Muscle layer of colon (tissue), 2 donors: ENCODE data around the gene ENTREP1.

Experiments
- H3K27ac ChIP-seq: one replicate; pipeline ENCODE4 v1.7.0; 2013; ENCODE audit warnings: low read depth, mild to moderate bottlenecking, low read length, moderate library complexity
- H3K27me3 ChIP-seq, 2 donors: one replicate each; pipeline ENCODE4 v1.7.0; 2013; ENCODE audit warnings: low read length in 2 of 2, mild to moderate bottlenecking in 2 of 2; ENCODE audit not compliant: insufficient read depth in 2 of 2, control insufficient read depth in 1 of 2
- H3K36me3 ChIP-seq: one replicate; pipeline ENCODE4 v1.7.0; 2013; ENCODE audit warnings: mild to moderate bottlenecking, low read length; ENCODE audit not compliant: insufficient read depth
- H3K4me1 ChIP-seq: one replicate; pipeline ENCODE4 v1.7.0; 2013; ENCODE audit warnings: mild to moderate bottlenecking, low read length; ENCODE audit not compliant: insufficient read depth
- H3K4me3 ChIP-seq, 2 donors: one replicate each; pipeline ENCODE4 v1.7.0; 2013; ENCODE audit warnings: low read length in 2 of 2, low read depth in 1 of 2, mild to moderate bottlenecking in 1 of 2, moderate library complexity in 1 of 2
- H3K9ac ChIP-seq: one replicate; pipeline ENCODE4 v1.7.0; 2013; ENCODE audit warnings: low read length
- H3K9me3 ChIP-seq: one replicate; pipeline ENCODE4 v1.7.0; 2013; ENCODE audit warnings: mild to moderate bottlenecking, low read length
- donor health status: abdominal sarcoma.
- donor health status: Adenocarcinoma of cecum.

ENTREP1 gene

GRCh38 chr9:69324549-69325401, at the start of gene ENTREP1:
TSS of gene ENTREP1 (plus strand) at chr9:69325215. CDS start at chr9:69325310, 95 bp downstream.
- Histone ChIP-seq H3K27me3 (no peaks in the 10 kb centered on the region), H3K4me1 (no peaks in the 10 kb centered on the region), H3K4me3 (peak within 1 kb of the TSS; percentile 68 to 80), H3K9ac (no peak within 1 kb of the TSS), H3K27ac (peak within 1 kb of the TSS; percentile 88), H3K9me3 (no peaks in the 10 kb centered on the region), H3K36me3 (no peaks in the 10 kb centered on the region)

- Histone ChIP-seq H3K27ac (no peak overlapping the region), H3K9me3 (no peaks in the 10 kb centered on the region), H3K9ac (no peak overlapping the region), H3K27me3 (no peaks in the 10 kb centered on the region), H3K4me3 (no peak overlapping the region), H3K36me3 (no peaks in the 10 kb centered on the region), H3K4me1 (no peaks in the 10 kb centered on the region)
Observed at GRCh38 chr9:69276775-69277174, 48.2 kb upstream of the ENTREP1 start.

GRCh38 chr9:69279084-69279731, 45.8 kb upstream of the ENTREP1 start:
- Histone ChIP-seq H3K4me1 (no peaks in the 10 kb centered on the region), H3K9ac (no peak overlapping the region), H3K27ac (no peak overlapping the region), H3K9me3 (no peaks in the 10 kb centered on the region), H3K27me3 (no peaks in the 10 kb centered on the region), H3K36me3 (no peaks in the 10 kb centered on the region), H3K4me3 (no peak overlapping the region)

- no peak overlapping the region for H3K9ac ChIP-seq
- H3K4me1 ChIP-seq = no peaks in the 10 kb centered on the region
- no peaks in the 10 kb centered on the region for H3K36me3 ChIP-seq
- no peak overlapping the region for H3K4me3 ChIP-seq
- H3K9me3 ChIP-seq = no peaks in the 10 kb centered on the region
- H3K27ac ChIP-seq = no peak overlapping the region
- no peaks in the 10 kb centered on the region for H3K27me3 ChIP-seq
Observed at GRCh38 chr9:69279733-69280132, 45.3 kb upstream of the ENTREP1 start.

- H3K27ac ChIP-seq = no peak overlapping the region
- no peaks in the 10 kb centered on the region for H3K9me3 ChIP-seq
- H3K27me3 ChIP-seq = no peaks in the 10 kb centered on the region
- H3K36me3 ChIP-seq = no peaks in the 10 kb centered on the region
- H3K4me1 ChIP-seq = no peaks in the 10 kb centered on the region
- no peak overlapping the region for H3K4me3 ChIP-seq
- H3K9ac ChIP-seq = no peak overlapping the region
Observed at GRCh38 chr9:69283003-69283402, 42.0 kb upstream of the ENTREP1 start.

- Histone ChIP-seq H3K36me3 (no peaks in the 10 kb centered on the region), H3K4me1 (peaks cover 5% of the 10 kb centered on the region), H3K27ac (no peak overlapping the region), H3K9me3 (no peaks in the 10 kb centered on the region), H3K27me3 (no peaks in the 10 kb centered on the region), H3K4me3 (no peak overlapping the region), H3K9ac (no peak overlapping the region)
Observed at GRCh38 chr9:69292078-69292477, 32.9 kb upstream of the ENTREP1 start.

- peaks cover 5% of the 10 kb centered on the region for H3K4me1 ChIP-seq
- no peaks in the 10 kb centered on the region for H3K9me3 ChIP-seq
Observed at GRCh38 chr9:69293156-69293555, 31.9 kb upstream of the ENTREP1 start.

GRCh38 chr9:69295872-69296552, 29.0 kb upstream of the ENTREP1 start:
- Histone ChIP-seq H3K27ac (no peak overlapping the region), H3K4me1 (peaks cover 5% of the 10 kb centered on the region), H3K9ac (no peak overlapping the region), H3K27me3 (no peaks in the 10 kb centered on the region), H3K4me3 (peak overlapping the region in 1 of 2 donors; percentile 30), H3K9me3 (no peaks in the 10 kb centered on the region), H3K36me3 (no peaks in the 10 kb centered on the region)

More at GRCh38 chr9:69293156-69293555, 31.9 kb upstream of the ENTREP1 start:
- Histone ChIP-seq H3K4me3 (no peak overlapping the region), H3K27ac (no peak overlapping the region), H3K36me3 (no peaks in the 10 kb centered on the region), H3K9ac (no peak overlapping the region), H3K27me3 (no peaks in the 10 kb centered on the region)

GRCh38 chr9:69297300-69297980, 27.6 kb upstream of the ENTREP1 start:
- H3K36me3 ChIP-seq = no peaks in the 10 kb centered on the region
- no peak overlapping the region for H3K4me3 ChIP-seq
- no peaks in the 10 kb centered on the region for H3K27me3 ChIP-seq
- no peak overlapping the region for H3K27ac ChIP-seq
- peaks cover 5% of the 10 kb centered on the region for H3K4me1 ChIP-seq
- H3K9ac ChIP-seq = no peak overlapping the region
- no peaks in the 10 kb centered on the region for H3K9me3 ChIP-seq

- Histone ChIP-seq H3K9ac (no peak overlapping the region), H3K27me3 (no peaks in the 10 kb centered on the region), H3K9me3 (no peaks in the 10 kb centered on the region), H3K27ac (no peak overlapping the region), H3K4me3 (no peak overlapping the region), H3K4me1 (peaks cover 5% of the 10 kb centered on the region), H3K36me3 (no peaks in the 10 kb centered on the region)
Observed at GRCh38 chr9:69299315-69299714, 25.7 kb upstream of the ENTREP1 start.

- Histone ChIP-seq H3K36me3 (no peaks in the 10 kb centered on the region), H3K27ac (no peak overlapping the region), H3K27me3 (no peaks in the 10 kb centered on the region), H3K4me3 (no peak overlapping the region), H3K4me1 (peaks cover 5% of the 10 kb centered on the region), H3K9me3 (no peaks in the 10 kb centered on the region), H3K9ac (no peak overlapping the region)
Observed at GRCh38 chr9:69299826-69300225, 25.2 kb upstream of the ENTREP1 start.
